SU-DHL-6 (cell line): ENCODE measurements around the gene ZGPAT.

Experiments
- H2AFZ ChIP-seq: fragments of 200-600 bp; sonication (generic); 2 replicates; pipeline ENCODE4 v1.6.1; 2014; ENCODE audit warnings: low read depth, mild to moderate bottlenecking, moderate library complexity, mixed read lengths, antibody characterized with exemption, low read length; ENCODE audit not compliant: severe bottlenecking
- H3F3A ChIP-seq: fragments of 200-600 bp; shearing (Covaris generic); 2 replicates; pipeline ENCODE4 v1.6.0; 2016; ENCODE audit warnings: antibody characterized with exemption, mild to moderate bottlenecking; ENCODE audit not compliant: insufficient read depth
- H3K27ac ChIP-seq: fragments of 200-600 bp; sonication (generic); 2 replicates; pipeline ENCODE4 v1.5.1; 2016; ENCODE audit warnings: low read depth, mild to moderate bottlenecking, low read length, moderate library complexity, mixed read lengths
- H3K27me3 ChIP-seq: fragments of 200-600 bp; sonication (generic), shearing (Covaris generic); 2 replicates; pipeline ENCODE4 v1.6.0; 2014; ENCODE audit warnings: mild to moderate bottlenecking, low read length
- H3K36me3 ChIP-seq: fragments of 200-600 bp; sonication (generic); 2 replicates; pipeline ENCODE4 v1.6.1; 2014; ENCODE audit warnings: mild to moderate bottlenecking, low read length, mixed read lengths
- H3K4me2 ChIP-seq: fragments of 300-600, 200-600 bp; shearing (Covaris generic), sonication (generic); 2 replicates; pipeline ENCODE4 v1.6.0; 2014; ENCODE audit warnings: low read length, low read depth, mild to moderate bottlenecking; ENCODE audit not compliant: poor library complexity, severe bottlenecking
- H3K4me3 ChIP-seq: fragments of 200-600 bp; sonication (generic); 2 replicates; pipeline ENCODE4 v1.5.1; 2014; ENCODE audit warnings: antibody characterized with exemption, low read length, mild to moderate bottlenecking, mixed read lengths; ENCODE audit not compliant: insufficient read depth, poor library complexity, severe bottlenecking
- H3K79me2 ChIP-seq: fragments of 200-600 bp; sonication (generic); 2 replicates; pipeline ENCODE4 v1.6.1; 2014; ENCODE audit warnings: mild to moderate bottlenecking, low read length, moderate library complexity; ENCODE audit not compliant: insufficient read depth
- H3K9ac ChIP-seq: fragments of 200-600 bp; sonication (generic); 2 replicates; pipeline ENCODE4 v1.7.0; 2014; ENCODE audit warnings: mild to moderate bottlenecking, low read length
- H3K9me2 ChIP-seq: fragments of 200-600 bp; sonication (generic); replicated peaks from 2 replicates; pipeline ENCODE4 v1.6.1; 2014; ENCODE audit warnings: low read length; ENCODE audit not compliant: insufficient read depth
- H3K9me3 ChIP-seq: fragments of 200-600 bp; sonication (generic); 2 replicates; pipeline ENCODE4 v1.6.1; 2014; ENCODE audit warnings: low read length, mixed read lengths; ENCODE audit not compliant: insufficient read depth
- H4K20me1 ChIP-seq: fragments of 200-600 bp; sonication (generic); 2 replicates; pipeline ENCODE4 v1.6.1; 2014; ENCODE audit warnings: low read depth, mild to moderate bottlenecking, antibody characterized with exemption, low read length, moderate library complexity, mixed read lengths
- EZH2phosphoT487 ChIP-seq: fragments of 200-600 bp; sonication (generic), shearing (Covaris generic); conservative IDR thresholded peaks from 2 replicates; pipeline ENCODE4 v1.6.1; 2018; ENCODE audit warnings: mild to moderate bottlenecking, antibody characterized with exemption, low read length, moderate library complexity, mixed read lengths
- TF ChIP-seq, protein P1 (sequence below): fragments of 200-600 bp; sonication (generic); IDR thresholded peaks from one replicate; pipeline ENCODE4 v1.5.1; 2017; ENCODE audit warnings: antibody characterized with exemption, mild to moderate bottlenecking, low read length, moderate library complexity; ENCODE audit not compliant: insufficient read depth, poor library complexity, severe bottlenecking

ZGPAT gene

GRCh38 chr20:63756648-63756991 lies 48.8 kb downstream of the ZGPAT start:
- no peak overlapping the region for H2AFZ ChIP-seq
- H3K27ac ChIP-seq, result no peak overlapping the region
- H4K20me1 ChIP-seq, result no peaks in the 10 kb centered on the region
- no peaks in the 10 kb centered on the region for H3K36me3 ChIP-seq
- TF ChIP-seq, protein P1, sequence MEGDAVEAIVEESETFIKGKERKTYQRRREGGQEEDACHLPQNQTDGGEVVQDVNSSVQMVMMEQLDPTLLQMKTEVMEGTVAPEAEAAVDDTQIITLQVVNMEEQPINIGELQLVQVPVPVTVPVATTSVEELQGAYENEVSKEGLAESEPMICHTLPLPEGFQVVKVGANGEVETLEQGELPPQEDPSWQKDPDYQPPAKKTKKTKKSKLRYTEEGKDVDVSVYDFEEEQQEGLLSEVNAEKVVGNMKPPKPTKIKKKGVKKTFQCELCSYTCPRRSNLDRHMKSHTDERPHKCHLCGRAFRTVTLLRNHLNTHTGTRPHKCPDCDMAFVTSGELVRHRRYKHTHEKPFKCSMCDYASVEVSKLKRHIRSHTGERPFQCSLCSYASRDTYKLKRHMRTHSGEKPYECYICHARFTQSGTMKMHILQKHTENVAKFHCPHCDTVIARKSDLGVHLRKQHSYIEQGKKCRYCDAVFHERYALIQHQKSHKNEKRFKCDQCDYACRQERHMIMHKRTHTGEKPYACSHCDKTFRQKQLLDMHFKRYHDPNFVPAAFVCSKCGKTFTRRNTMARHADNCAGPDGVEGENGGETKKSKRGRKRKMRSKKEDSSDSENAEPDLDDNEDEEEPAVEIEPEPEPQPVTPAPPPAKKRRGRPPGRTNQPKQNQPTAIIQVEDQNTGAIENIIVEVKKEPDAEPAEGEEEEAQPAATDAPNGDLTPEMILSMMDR, result no peak
- TF ChIP-seq EZH2phosphoT487, result no peak
- no peak overlapping the region for H3K4me2 ChIP-seq
- H3K79me2 ChIP-seq, result no peaks in the 10 kb centered on the region
- no peaks in the 10 kb centered on the region for H3K9me3 ChIP-seq
- H3K27me3 ChIP-seq, result no peaks in the 10 kb centered on the region
- no peaks in the 10 kb centered on the region for H3K9me2 ChIP-seq
- no peak overlapping the region for H3K4me3 ChIP-seq
- no peak overlapping the region for H3K9ac ChIP-seq
- no peaks in the 10 kb centered on the region for H3F3A ChIP-seq

DNA sequence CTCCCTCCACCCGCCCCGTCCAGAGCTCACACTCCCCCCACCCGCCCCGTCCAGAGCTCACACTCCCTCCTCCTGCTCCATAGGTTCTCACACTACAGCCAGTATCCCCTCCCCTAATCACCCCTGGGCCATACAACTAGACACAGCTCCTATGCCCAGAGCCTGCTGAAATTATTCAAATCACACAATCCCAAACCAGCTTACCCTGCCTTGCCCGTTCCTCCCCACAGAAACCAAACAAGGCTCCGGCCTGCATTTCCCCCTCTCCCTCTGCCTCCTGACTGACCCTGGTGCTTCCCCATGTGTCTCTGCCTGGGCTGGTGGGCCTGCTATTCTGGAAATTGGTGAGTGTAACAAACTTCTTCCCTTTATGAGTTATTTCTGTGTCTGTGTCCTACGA lies 50.3 kb downstream of the ZGPAT start:
- H3K4me3 ChIP-seq, result no peak overlapping the region
- no peaks in the 10 kb centered on the region for H3K36me3 ChIP-seq
- no peaks in the 10 kb centered on the region for H3K27me3 ChIP-seq
- H3K9ac ChIP-seq, result no peak overlapping the region
- H3K9me2 ChIP-seq, result no peaks in the 10 kb centered on the region
- H3K79me2 ChIP-seq, result no peaks in the 10 kb centered on the region
- TF ChIP-seq EZH2phosphoT487, result no peak
- TF ChIP-seq, protein P1, result no peak
- H3K4me2 ChIP-seq, result no peak overlapping the region
- no peaks in the 10 kb centered on the region for H4K20me1 ChIP-seq
- no peaks in the 10 kb centered on the region for H3F3A ChIP-seq
- H2AFZ ChIP-seq, result no peak overlapping the region
- no peak overlapping the region for H3K27ac ChIP-seq
- H3K9me3 ChIP-seq, result no peaks in the 10 kb centered on the region

DNA sequence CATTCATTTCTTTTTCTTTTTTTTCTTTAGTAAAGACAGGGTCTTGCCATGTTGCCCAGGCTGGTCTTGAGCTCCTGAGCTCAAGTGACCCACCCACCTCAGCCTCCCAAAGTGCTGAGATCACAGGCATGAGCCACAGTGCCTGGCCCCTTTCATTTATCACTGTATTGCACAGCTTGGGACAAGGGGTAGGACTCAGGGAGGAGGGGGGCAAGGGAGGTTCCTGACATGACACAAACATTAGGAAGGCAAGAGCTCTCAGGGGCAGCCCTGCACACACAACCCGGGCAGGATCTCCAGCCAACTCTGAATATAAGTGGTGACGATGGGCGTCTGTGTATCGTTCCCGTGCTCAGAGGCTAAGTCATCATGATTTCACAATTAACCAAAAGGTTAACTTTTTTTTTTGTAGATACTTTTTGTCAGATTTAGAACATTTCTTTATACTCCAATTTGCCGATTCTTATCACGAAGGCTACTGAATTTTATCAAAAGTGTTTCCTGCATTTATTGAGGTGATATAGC lies 51.6 kb downstream of the ZGPAT start:
- H3F3A ChIP-seq, result no peaks in the 10 kb centered on the region
- H3K27me3 ChIP-seq, result no peaks in the 10 kb centered on the region
- H3K9me3 ChIP-seq, result no peaks in the 10 kb centered on the region
- H3K36me3 ChIP-seq, result no peaks in the 10 kb centered on the region
- no peak for TF ChIP-seq EZH2phosphoT487
- TF ChIP-seq, protein P1, result no peak
- H4K20me1 ChIP-seq, result no peaks in the 10 kb centered on the region
- H3K9me2 ChIP-seq, result no peaks in the 10 kb centered on the region
- no peak overlapping the region for H2AFZ ChIP-seq
- H3K79me2 ChIP-seq, result no peaks in the 10 kb centered on the region
- no peak overlapping the region for H3K4me3 ChIP-seq
- no peak overlapping the region for H3K4me2 ChIP-seq
- H3K27ac ChIP-seq, result no peak overlapping the region
- H3K9ac ChIP-seq, result no peak overlapping the region
